Measurements from ENCODE around the gene TMEM39B. TPM values are rescaled to one million over a fixed set of nuclear protein-coding genes. Genes with fewer than 3 reads are reported as not detected.

Gene TMEM39B
- total RNA-seq, 1 experiment from 2014 or later, result 18.8 TPM

DNA sequence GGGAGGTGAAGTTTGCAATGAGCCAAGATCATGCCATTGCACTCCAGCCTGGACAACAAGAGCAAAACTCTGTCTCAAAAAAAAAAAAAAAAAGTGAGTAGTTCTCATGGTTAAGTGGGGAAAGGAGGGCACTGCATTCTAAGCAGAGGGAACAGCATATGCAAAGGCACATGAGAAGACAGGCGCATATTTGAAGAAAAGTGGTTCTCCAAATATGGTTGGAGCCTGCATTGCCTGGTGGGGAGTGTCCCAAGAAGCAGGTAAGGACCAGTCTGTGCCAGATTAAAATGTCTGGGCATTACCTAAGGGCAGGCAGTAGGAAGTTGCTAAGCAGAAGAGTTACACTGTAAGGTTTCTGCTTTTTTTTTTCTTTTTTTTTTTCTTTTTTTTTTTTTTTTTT lies 32.6 kb downstream of the TMEM39B start (continued):
- TF ChIP-seq, protein P1, sequence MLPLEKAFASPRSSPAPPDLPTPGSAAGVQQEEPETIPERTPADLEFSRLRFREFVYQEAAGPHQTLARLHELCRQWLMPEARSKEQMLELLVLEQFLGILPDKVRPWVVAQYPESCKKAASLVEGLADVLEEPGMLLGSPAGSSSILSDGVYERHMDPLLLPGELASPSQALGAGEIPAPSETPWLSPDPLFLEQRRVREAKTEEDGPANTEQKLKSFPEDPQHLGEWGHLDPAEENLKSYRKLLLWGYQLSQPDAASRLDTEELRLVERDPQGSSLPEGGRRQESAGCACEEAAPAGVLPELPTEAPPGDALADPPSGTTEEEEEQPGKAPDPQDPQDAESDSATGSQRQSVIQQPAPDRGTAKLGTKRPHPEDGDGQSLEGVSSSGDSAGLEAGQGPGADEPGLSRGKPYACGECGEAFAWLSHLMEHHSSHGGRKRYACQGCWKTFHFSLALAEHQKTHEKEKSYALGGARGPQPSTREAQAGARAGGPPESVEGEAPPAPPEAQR (CRISPR knock-in tag; IDR thresholded peaks at IDR 0.05), result no peak
- TF ChIP-seq, protein P2, sequence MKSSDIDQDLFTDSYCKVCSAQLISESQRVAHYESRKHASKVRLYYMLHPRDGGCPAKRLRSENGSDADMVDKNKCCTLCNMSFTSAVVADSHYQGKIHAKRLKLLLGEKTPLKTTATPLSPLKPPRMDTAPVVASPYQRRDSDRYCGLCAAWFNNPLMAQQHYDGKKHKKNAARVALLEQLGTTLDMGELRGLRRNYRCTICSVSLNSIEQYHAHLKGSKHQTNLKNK (CRISPR knock-in tag; IDR thresholded peaks at IDR 0.05), result no peak
- TF ChIP-seq FOXJ3 (CRISPR knock-in tag; IDR thresholded peaks at IDR 0.05; ENCODE audit: borderline replicate concordance) (no peak), FOXP4 (CRISPR knock-in tag; IDR thresholded peaks at IDR 0.05) (no peak), ZNF671 (CRISPR knock-in tag; IDR thresholded peaks at IDR 0.05) (no peak), GRHL2 (CRISPR knock-in tag; IDR thresholded peaks at IDR 0.05; ENCODE audit: insufficient replicate concordance, severe bottlenecking) (no peak), EMX1 (CRISPR knock-in tag; IDR thresholded peaks at IDR 0.05) (no peak), GABPB1 (CRISPR knock-in tag; IDR thresholded peaks at IDR 0.05) (no peak), ZBTB21 (CRISPR knock-in tag; IDR thresholded peaks at IDR 0.05; ENCODE audit: borderline replicate concordance) (no peak), E2F1 (CRISPR knock-in tag; IDR thresholded peaks at IDR 0.05) (no peak), PRRX2 (CRISPR knock-in tag; IDR thresholded peaks at IDR 0.05) (no peak), TP53 (CRISPR knock-in tag; IDR thresholded peaks at IDR 0.05) (no peak)
- TF ChIP-seq, protein P3, sequence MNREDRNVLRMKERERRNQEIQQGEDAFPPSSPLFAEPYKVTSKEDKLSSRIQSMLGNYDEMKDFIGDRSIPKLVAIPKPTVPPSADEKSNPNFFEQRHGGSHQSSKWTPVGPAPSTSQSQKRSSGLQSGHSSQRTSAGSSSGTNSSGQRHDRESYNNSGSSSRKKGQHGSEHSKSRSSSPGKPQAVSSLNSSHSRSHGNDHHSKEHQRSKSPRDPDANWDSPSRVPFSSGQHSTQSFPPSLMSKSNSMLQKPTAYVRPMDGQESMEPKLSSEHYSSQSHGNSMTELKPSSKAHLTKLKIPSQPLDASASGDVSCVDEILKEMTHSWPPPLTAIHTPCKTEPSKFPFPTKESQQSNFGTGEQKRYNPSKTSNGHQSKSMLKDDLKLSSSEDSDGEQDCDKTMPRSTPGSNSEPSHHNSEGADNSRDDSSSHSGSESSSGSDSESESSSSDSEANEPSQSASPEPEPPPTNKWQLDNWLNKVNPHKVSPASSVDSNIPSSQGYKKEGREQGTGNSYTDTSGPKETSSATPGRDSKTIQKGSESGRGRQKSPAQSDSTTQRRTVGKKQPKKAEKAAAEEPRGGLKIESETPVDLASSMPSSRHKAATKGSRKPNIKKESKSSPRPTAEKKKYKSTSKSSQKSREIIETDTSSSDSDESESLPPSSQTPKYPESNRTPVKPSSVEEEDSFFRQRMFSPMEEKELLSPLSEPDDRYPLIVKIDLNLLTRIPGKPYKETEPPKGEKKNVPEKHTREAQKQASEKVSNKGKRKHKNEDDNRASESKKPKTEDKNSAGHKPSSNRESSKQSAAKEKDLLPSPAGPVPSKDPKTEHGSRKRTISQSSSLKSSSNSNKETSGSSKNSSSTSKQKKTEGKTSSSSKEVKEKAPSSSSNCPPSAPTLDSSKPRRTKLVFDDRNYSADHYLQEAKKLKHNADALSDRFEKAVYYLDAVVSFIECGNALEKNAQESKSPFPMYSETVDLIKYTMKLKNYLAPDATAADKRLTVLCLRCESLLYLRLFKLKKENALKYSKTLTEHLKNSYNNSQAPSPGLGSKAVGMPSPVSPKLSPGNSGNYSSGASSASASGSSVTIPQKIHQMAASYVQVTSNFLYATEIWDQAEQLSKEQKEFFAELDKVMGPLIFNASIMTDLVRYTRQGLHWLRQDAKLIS (CRISPR knock-in tag; IDR thresholded peaks at IDR 0.05; ENCODE audit: borderline replicate concordance), result no peak

GRCh38 chr1:32106663-32107275 lies 34.0 kb downstream of the TMEM39B start:
- peak; percentile 68; the same call in 1 of the 2 replicates for TF ChIP-seq ZNF121 (CRISPR knock-in tag; IDR thresholded peaks at IDR 0.05)
- TF ChIP-seq HMGXB4 (CRISPR knock-in tag; IDR thresholded peaks at IDR 0.05), result no peak
- ChIA-PET POLR2A (interaction anchor here (0.7 kb wide), 1 partner anchor 479 kb away, joined by 5 read pairs; no protein-coding TSS in a partner anchor), CTCF (interaction anchor here (2.9 kb wide), 1 partner anchor 34 kb away, joined by 42 read pairs; the partner anchor contains the start of gene TMEM39B)
- Mint-ChIP-seq H3K4me1 (peaks cover 14% of the 10 kb centered on the region), H3K27me3 (ENCODE audit: low read depth) (no peaks in the 10 kb centered on the region), H3K27ac (peak overlapping the region; percentile 67), H3K9me3 (no peaks in the 10 kb centered on the region), H3K36me3 (no peaks in the 10 kb centered on the region), H3K4me3 (peak overlapping the region; percentile 99)
- no peak for DNase-seq (ENCODE audit: low spot score)
- no peak for ATAC-seq
